K562 (cell line): ENCODE data around the gene UBAP1L. TPM values are rescaled to one million over a fixed set of nuclear protein-coding genes. Genes with fewer than 3 reads are reported as not detected.

ENCODE experiments used
- ATAC-seq: fragments of 200-7000 bp; cut with Tn5 transposase; 3 replicates; pipeline ENCODE4 v1.9.1; 2020; ENCODE audit warnings: moderate library complexity
- BruUV-seq: library from RNA; stranded (reverse); fragments of 400-500 nt; replicated peaks from 2 replicates; lab custom pipeline; 2021; lab: Mats Ljungman, UMichigan
- CTCF ChIA-PET: fragments of 300-600 bp; formaldehyde crosslinking; extraction: SDS; loops from one replicate; lab custom pipeline; 2021; ENCODE audit warnings: low intra/inter-chr PET ratio; lab: Yijun Ruan, JAX
- POLR2A ChIA-PET: fragments of 300-600, 350-650 bp; sonication (Branson Sonifier 250); formaldehyde crosslinking; extraction: SDS; loops from one replicate; lab custom pipeline; 2021; ENCODE audit warnings: antibody characterized with exemption, inconsistent platforms; lab: Yijun Ruan, JAX
- DNase-seq, 4 experiments: peaks; one replicate each; pipeline versions ENCODE4 v3.0.0 to v3.0.0-alpha.2; 2011 to 2018; ENCODE audit warnings: low spot score in 3 of 4, mixed read lengths in 3 of 4; ENCODE audit errors: extremely low read depth in 1 of 4
- FAIRE-seq: peaks from 2 replicates; lab custom pipeline; 2011; peaks lifted over from hg19 to GRCh38; lab: Jason Lieb, UNC
- H2AFZ ChIP-seq: 2 replicates; pipeline ENCODE4 v1.6.0; 2011; ENCODE audit warnings: low read depth, low read length, control low read depth, inconsistent platforms
- H3K27ac ChIP-seq: fragments of 200-600 bp; 3 replicates; pipeline ENCODE4 v1.8.0; 2011; ENCODE audit warnings: low read depth, mild to moderate bottlenecking, control low read depth, inconsistent platforms, low read length, moderate library complexity, mixed read lengths; ENCODE audit errors: extremely low read depth
- H3K27me3 ChIP-seq, 2 experiments: fragments of 300-600 bp in 1 of 2; 2 replicates in 1 of 2; 3 replicates in 1 of 2; pipeline versions ENCODE4 v1.6.0 to v1.8.0; 2011; ENCODE audit warnings: inconsistent platforms in 2 of 2, low read length in 2 of 2, mild to moderate bottlenecking in 1 of 2, mixed read lengths in 1 of 2, moderate library complexity in 1 of 2; ENCODE audit not compliant: control insufficient read depth in 2 of 2, insufficient read depth in 2 of 2
- H3K36me3 ChIP-seq: fragments of 300-600 bp; 3 replicates; pipeline ENCODE4 v1.8.0; 2011; ENCODE audit warnings: mild to moderate bottlenecking, low read length, inconsistent platforms; ENCODE audit not compliant: control insufficient read depth, insufficient read depth
- H3K4me1 ChIP-seq, 2 experiments: fragments of 200-600 bp in 1 of 2; replicated peaks in 1 of 2; 2 replicates in 1 of 2; 3 replicates in 1 of 2; pipeline versions ENCODE4 v1.5.1 to v1.8.0; 2011; ENCODE audit warnings: inconsistent platforms in 2 of 2, low read length in 2 of 2, mild to moderate bottlenecking in 1 of 2, mixed read lengths in 1 of 2, moderate library complexity in 1 of 2; ENCODE audit not compliant: control insufficient read depth in 2 of 2, insufficient read depth in 2 of 2
- H3K4me2 ChIP-seq: 2 replicates; pipeline ENCODE4 v1.6.1; 2011; ENCODE audit warnings: low read length, control low read depth, inconsistent platforms, mixed read lengths; ENCODE audit not compliant: insufficient read depth
- H3K4me3 ChIP-seq: fragments of 200-600 bp; sonication (generic), shearing (Covaris generic); 2 replicates; pipeline ENCODE4 v1.5.1; 2016; ENCODE audit warnings: control low read depth, inconsistent platforms
- H3K79me2 ChIP-seq: fragments of 200-600 bp; 3 replicates; pipeline ENCODE4 v1.8.0; 2011; ENCODE audit warnings: low read length, inconsistent platforms; ENCODE audit not compliant: control insufficient read depth, insufficient read depth
- H3K9ac ChIP-seq, 2 experiments: 2 replicates each; pipeline versions ENCODE4 v1.6.0 to v1.6.1; 2011; ENCODE audit warnings: low read depth in 2 of 2, low read length in 2 of 2, control low read depth in 1 of 2, inconsistent platforms in 1 of 2, mild to moderate bottlenecking in 1 of 2, mixed read lengths in 1 of 2; ENCODE audit not compliant: insufficient read depth in 1 of 2
- H3K9me1 ChIP-seq: one replicate; pipeline ENCODE4 v1.6.0; 2011; ENCODE audit warnings: inconsistent platforms, mild to moderate bottlenecking, low read length, moderate library complexity; ENCODE audit not compliant: control insufficient read depth, insufficient read depth
- H3K9me3 ChIP-seq: replicated peaks from 2 replicates; pipeline ENCODE4 v1.5.1; 2011; ENCODE audit warnings: low read depth, low read length, inconsistent platforms; ENCODE audit not compliant: control insufficient read depth, insufficient read depth
- H4K20me1 ChIP-seq: replicated peaks from 2 replicates; pipeline ENCODE4 v1.6.1; 2011; ENCODE audit warnings: low read length, inconsistent platforms, mixed read lengths; ENCODE audit not compliant: control insufficient read depth, insufficient read depth
- CBFB ChIP-seq: sonication (generic); formaldehyde crosslinking; IDR thresholded peaks from 2 replicates; pipeline ENCODE4 v1.4.0; 2020; ENCODE audit warnings: mild to moderate bottlenecking, missing genetic modification reagents
- CTCF ChIP-seq, 3 experiments: IDR thresholded peaks in 2 of 3; conservative IDR thresholded peaks in 1 of 3; 2 replicates each; pipeline ENCODE4 v1.5.1; 2011 to 2012; ENCODE audit warnings: low read length in 3 of 3, mild to moderate bottlenecking in 3 of 3, control low read depth in 2 of 3, improper control_type of control experiment in 1 of 3, inconsistent platforms in 1 of 3, low read depth in 1 of 3, mixed read lengths in 1 of 3, moderate library complexity in 1 of 3; ENCODE audit not compliant: insufficient read depth in 2 of 3
- DACH1 ChIP-seq: fragments of 450-650 bp; IDR thresholded peaks from 2 replicates; pipeline ENCODE4 v1.6.1; 2018; ENCODE audit not compliant: partially characterized antibody
- EHMT2 ChIP-seq: fragments of 450-650 bp; IDR thresholded peaks from 2 replicates; pipeline ENCODE4 v1.6.1; 2018; ENCODE audit warnings: antibody characterized with exemption
- HIVEP1 ChIP-seq: fragments of 250-450 bp; sonication (Bioruptor Pico); IDR thresholded peaks from 2 replicates; pipeline ENCODE4 v1.4.0; 2020; ENCODE audit warnings: mild to moderate bottlenecking
- HMG20B ChIP-seq: fragments of 250-450 bp; sonication (Bioruptor Pico); IDR thresholded peaks from 2 replicates; pipeline ENCODE4 v1.5.0; 2021; ENCODE audit warnings: mild to moderate bottlenecking
- HNRNPLL ChIP-seq: fragments of 200-400 bp; formaldehyde crosslinking; IDR thresholded peaks from 2 replicates; pipeline ENCODE4 v1.6.1; 2017; ENCODE audit warnings: low read length, low read depth, mild to moderate bottlenecking; ENCODE audit not compliant: poor library complexity, severe bottlenecking
- NFATC3 ChIP-seq: fragments of 450-650 bp; IDR thresholded peaks from 2 replicates; pipeline ENCODE4 v1.6.1; 2017; ENCODE audit warnings: mild to moderate bottlenecking
- NFXL1 ChIP-seq: fragments of 450-650 bp; formaldehyde crosslinking; IDR thresholded peaks from 2 replicates; pipeline ENCODE4 v1.4.0; 2021; ENCODE audit warnings: mild to moderate bottlenecking
- SETDB1 ChIP-seq: IDR thresholded peaks from one replicate; pipeline ENCODE4 v1.6.1; 2012; ENCODE audit warnings: low read length, control low read depth, inconsistent platforms
- XRCC5 ChIP-seq: fragments of 200-400 bp; formaldehyde crosslinking; IDR thresholded peaks from 2 replicates; pipeline ENCODE4 v1.6.1; 2017; ENCODE audit warnings: low read depth, mild to moderate bottlenecking, low read length
- ZNF140 ChIP-seq: fragments of 250-450 bp; sonication (Bioruptor Pico); IDR thresholded peaks from 2 replicates; pipeline ENCODE4 v1.8.0; 2021; ENCODE audit warnings: moderate library complexity, mild to moderate bottlenecking, inconsistent platforms
- ZNF197 ChIP-seq: fragments of 200-800 bp; sonication (Bioruptor generic); IDR thresholded peaks from 2 replicates; pipeline ENCODE4 v1.6.1; 2016; ENCODE audit warnings: low read depth, missing genetic modification characterization, missing compliant biosample characterization
- ZNF282 ChIP-seq: sonication (generic); formaldehyde crosslinking; IDR thresholded peaks from 2 replicates; pipeline ENCODE4 v1.8.1; 2023; ENCODE audit warnings: missing genetic modification reagents
- ZNF76 ChIP-seq: fragments of 250-450 bp; sonication (Bioruptor Pico); IDR thresholded peaks from 2 replicates; pipeline ENCODE4 v1.4.0; 2020; ENCODE audit warnings: mild to moderate bottlenecking, moderate library complexity, borderline replicate concordance
- WGBS: fragments of 100-300 bp; shearing (Covaris generic); methylation state at CpG from one replicate; pipeline ENCODE4 v1.1.6; 2016; ENCODE audit warnings: low coverage, mixed read lengths; ENCODE audit not compliant: insufficient coverage; ENCODE audit errors: missing lambda C conversion rate; 5-methylcytosine and 5-hydroxymethylcytosine counted together
- in situ Hi-C: fragments of 300-500 bp; cut with MboI; formaldehyde crosslinking; loops from 4 replicates; pipeline ENCODE4 v1.15.0; 2018; ENCODE audit warnings: inconsistent platforms, mixed read lengths
- intact Hi-C: fragments of 100-400 bp; cut with micrococcal nuclease; formaldehyde crosslinking; loops from 2 replicates; pipeline ENCODE4 v1.14.2; 2022
- polyA plus RNA-seq, 8 experiments: library from polyadenylated mRNA; depleted of rRNA in 4 of 8; stranded (reverse) in 5 of 8; unstranded in 3 of 8; fragments of >200 nt; fragmentation: Nextera tagmentation in 2 of 8; fragmentation: Illumina TruSeq in 1 of 8; extraction: Ambion mirVana in 2 of 8; extraction: Trizol in 1 of 8; gene quantifications; 2 replicates each; pipeline versions ENCODE4 v1.2.1 to v1.2.3, GENCODE V29; 2011 to 2014; ENCODE audit warnings: inconsistent platforms in 1 of 8, missing spikeins in 1 of 8
- total RNA-seq, 7 experiments: library from RNA; depleted of rRNA in 6 of 7; stranded (reverse); fragments of >200 nt in 6 of 7; fragmentation: Illumina TruSeq in 2 of 7; extraction: Trizol in 2 of 7; gene quantifications; 2 replicates each; pipeline versions ENCODE4 v1.2.1 to v1.2.3, GENCODE V29; 2011 to 2021; ENCODE audit warnings: low replicate concordance in 1 of 7
- TF ChIP-seq, protein P1 (sequence below): sonication (generic); formaldehyde crosslinking; IDR thresholded peaks from 2 replicates; pipeline ENCODE4 v1.8.0; 2022; ENCODE audit warnings: missing genetic modification reagents, mild to moderate bottlenecking, moderate library complexity, borderline replicate concordance

UBAP1L gene
- total and polyA plus RNA-seq, 9 of the 15 experiments (the other 6 are each of a cell fraction or from before 2014, with no cell fraction given) = 0.16 to 0.71 (median 0.41) TPM; not detected in 2

GRCh38 chr15:65087411-65087810 is 27.6 kb downstream of the UBAP1L start (continued):
- no peak for TF ChIP-seq HMG20B (CRISPR knock-in tag)
- TF ChIP-seq HNRNPLL = no peak
- TF ChIP-seq ZNF282 (CRISPR knock-in tag) = no peak
- TF ChIP-seq HIVEP1 (CRISPR knock-in tag) = no peak
- TF ChIP-seq EHMT2 = no peak
- TF ChIP-seq NFATC3 = no peak
- no peak for TF ChIP-seq ZNF140 (CRISPR knock-in tag)
- no peak for TF ChIP-seq DACH1
- TF ChIP-seq XRCC5 = no peak
- TF ChIP-seq ZNF76 (CRISPR knock-in tag) = no peak
- no peak for TF ChIP-seq ZNF197 (CRISPR knock-in tag)
- no peak for TF ChIP-seq SETDB1

GRCh38 chr15:65086680-65087111 is 28.3 kb downstream of the UBAP1L start:
- peak; percentile 43 for ATAC-seq
- ChIA-PET POLR2A (interaction anchor here (0.7 kb wide), 2 partner anchors 8 to 218 kb away, joined by 3 read pairs; partner anchors contain the start of gene RNU5B-1), CTCF (interaction anchor here (0.6 to 3.3 kb wide), 3 partner anchors 33 to 356 kb away, joined by 3 to 17 read pairs (median 4); no protein-coding TSS in a partner anchor)
- peaks cover 0 to 4% of the 10 kb centered on the region in 2 experiments; a peak in 1 of 5 replicates for H3K4me1 ChIP-seq
- peak in 1 of 4 experiments; percentile 27 for DNase-seq
- peaks cover 8% of the 10 kb centered on the region for H4K20me1 ChIP-seq
- H2AFZ ChIP-seq = no peak overlapping the region
- WGBS = 4% methylated on average over 6 of the region's 6 CpGs
- no peak overlapping the region for H3K4me3 ChIP-seq
- H3K27ac ChIP-seq = no peak overlapping the region
- BruUV-seq = no TSS peak
- H3K9ac ChIP-seq = no peak overlapping the region
- TF ChIP-seq NFXL1 (CRISPR knock-in tag) (no peak), CBFB (0 out of 2 replicates have a peak, but pooled peaks have one; percentile 29), CTCF (IDR thresholded peaks at IDR 0.05 in 2 of 3, conservative IDR thresholded peaks at IDR 0.05 in 1 of 3; ENCODE audit: insufficient read depth in 2 of 3, low read depth in 1 of 3, low read length in 3 of 3) (0 out of 6 replicates have a peak, but pooled peaks of 1 of the 3 experiments have one; percentile 7)
- TF ChIP-seq, protein P1, sequence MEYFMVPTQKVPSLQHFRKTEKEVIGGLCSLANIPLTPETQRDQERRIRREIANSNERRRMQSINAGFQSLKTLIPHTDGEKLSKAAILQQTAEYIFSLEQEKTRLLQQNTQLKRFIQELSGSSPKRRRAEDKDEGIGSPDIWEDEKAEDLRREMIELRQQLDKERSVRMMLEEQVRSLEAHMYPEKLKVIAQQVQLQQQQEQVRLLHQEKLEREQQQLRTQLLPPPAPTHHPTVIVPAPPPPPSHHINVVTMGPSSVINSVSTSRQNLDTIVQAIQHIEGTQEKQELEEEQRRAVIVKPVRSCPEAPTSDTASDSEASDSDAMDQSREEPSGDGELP (CRISPR knock-in tag) = 0 out of 2 replicates have a peak, but pooled peaks have one; percentile 23
- in situ Hi-C loops = no loop called here
- no peaks in the 10 kb centered on the region for H3K79me2 ChIP-seq
- no peak for FAIRE-seq
- H3K9me1 ChIP-seq = no peaks in the 10 kb centered on the region
- intact Hi-C loops = loop anchor here (1.0 to 5.0 kb wide), 2 partner anchors 32 to 54 kb away; no protein-coding TSS in a partner anchor
- H3K4me2 ChIP-seq = no peak overlapping the region
- H3K27me3 ChIP-seq = peaks cover 24 to 47% of the 10 kb centered on the region in 2 experiments
- H3K36me3 ChIP-seq = no peaks in the 10 kb centered on the region
- H3K9me3 ChIP-seq = no peaks in the 10 kb centered on the region
